GM19467 (cell line): ENCODE data around the gene MPV17L2.
"Not testable (repeated sequence)": the region's sequence is repeated elsewhere in the genome, so short reads cannot be mapped to it uniquely, and the experiment has no call there.

ENCODE experiments used
- ATAC-seq: cut with Tn5 transposase; IDR thresholded peaks from one replicate; pipeline ENCODE4 v1.9.1; 2021; ENCODE audit warnings: mild to moderate bottlenecking, moderate library complexity; ENCODE audit not compliant: unreplicated experiment

MPV17L2 gene

GRCh38 chr19:18192673-18193387 lies at the start of gene MPV17L2:
Gene MPV17L2, plus strand, starts transcription at chr19:18193218. Its CDS starts 64 bp downstream, at chr19:18193282.
- peak; percentile 82 for ATAC-seq

GRCh38 chr19:18143902-18144301 lies 49.1 kb upstream of the MPV17L2 start:
- ATAC-seq = no peak

- no peak for ATAC-seq
Observed at GRCh38 chr19:18144361-18144760, 48.7 kb upstream of the MPV17L2 start.

GRCh38 chr19:18144906-18145305 lies 48.1 kb upstream of the MPV17L2 start:
- no peak for ATAC-seq

GRCh38 chr19:18145391-18145999 lies 47.5 kb upstream of the MPV17L2 start:
- ATAC-seq = no peak

GRCh38 chr19:18147396-18147795 lies 45.6 kb upstream of the MPV17L2 start:
- no peak for ATAC-seq

- no peak for ATAC-seq
Observed at GRCh38 chr19:18149596-18149975, 43.4 kb upstream of the MPV17L2 start.

GRCh38 chr19:18150776-18151624 lies 42.0 kb upstream of the MPV17L2 start:
- ATAC-seq = no peak

- peak; percentile 68 for ATAC-seq
Observed at GRCh38 chr19:18152442-18152816, 40.6 kb upstream of the MPV17L2 start.

- peak; percentile 65 for ATAC-seq
Observed at GRCh38 chr19:18152817-18153555, 40.0 kb upstream of the MPV17L2 start, which contains the start of gene PIK3R2. Gene PIK3R2, plus strand, starts transcription at chr19:18153163. Its CDS starts 2,717 bp downstream, at chr19:18155880.

- no peak for ATAC-seq
Observed at GRCh38 chr19:18153556-18154134, 39.4 kb upstream of the MPV17L2 start.

GRCh38 chr19:18155095-18156087 lies 37.6 kb upstream of the MPV17L2 start:
- ATAC-seq = no peak

GRCh38 chr19:18156268-18156667 lies 36.8 kb upstream of the MPV17L2 start:
- no peak for ATAC-seq

GRCh38 chr19:18156841-18157464 lies 36.1 kb upstream of the MPV17L2 start:
- no peak for ATAC-seq

- ATAC-seq = no peak
Observed at GRCh38 chr19:18157465-18158063, 35.5 kb upstream of the MPV17L2 start.

- ATAC-seq = no peak
Observed at GRCh38 chr19:18158467-18158866, 34.6 kb upstream of the MPV17L2 start.

GRCh38 chr19:18159059-18159616 lies 33.9 kb upstream of the MPV17L2 start:
- ATAC-seq = not testable (repeated sequence)

GRCh38 chr19:18159810-18160209 lies 33.2 kb upstream of the MPV17L2 start:
- no peak for ATAC-seq
